ENCODE measurements around the gene KLHL22.
A peak's percentile ranks its signal among the peaks of the same experiment; 100 is the strongest.
"Not testable (repeated sequence)": the region's sequence is repeated elsewhere in the genome, so short reads cannot be mapped to it uniquely, and the experiment has no call there.

Gene KLHL22

GRCh38 chr22:20499769-20500168 is 4.2 kb upstream of the KLHL22 start:
- DNase-seq = no peak

- no peak for DNase-seq
Measured at GRCh38 chr22:20498913-20499312, 3.3 kb upstream of the KLHL22 start.

GRCh38 chr22:20497426-20497825 is 1.8 kb upstream of the KLHL22 start:
- DNase-seq = no peak

- peak; percentile 91 for DNase-seq
Measured at GRCh38 chr22:20495861-20496681, 476 bp upstream of the KLHL22 start.

- DNase-seq = no peak
Measured at GRCh38 chr22:20491346-20491745, 4.2 kb downstream of the KLHL22 start.

- DNase-seq = no peak
Measured at GRCh38 chr22:20490941-20491307, 4.7 kb downstream of the KLHL22 start.

GRCh38 chr22:20490183-20490940 is 5.2 kb downstream of the KLHL22 start:
- DNase-seq = no peak

GRCh38 chr22:20488946-20489345 is 6.6 kb downstream of the KLHL22 start:
- DNase-seq = no peak

GRCh38 chr22:20487715-20488114 is 7.9 kb downstream of the KLHL22 start:
- DNase-seq = no peak

- DNase-seq = no peak
Measured at GRCh38 chr22:20486229-20486628, 9.4 kb downstream of the KLHL22 start.

- DNase-seq = no peak
Measured at GRCh38 chr22:20484948-20485683, 10.5 kb downstream of the KLHL22 start.

- no peak for DNase-seq
Measured at GRCh38 chr22:20483771-20484170, 11.8 kb downstream of the KLHL22 start.

- DNase-seq = not testable (repeated sequence)
Measured at GRCh38 chr22:20483143-20483506, 12.5 kb downstream of the KLHL22 start.

- DNase-seq = no peak
Measured at GRCh38 chr22:20479612-20480196, 15.9 kb downstream of the KLHL22 start.

- DNase-seq = not testable (repeated sequence)
Measured at GRCh38 chr22:20478059-20478458, 17.5 kb downstream of the KLHL22 start.

- DNase-seq = not testable (repeated sequence)
Measured at GRCh38 chr22:20475569-20475968, 20.0 kb downstream of the KLHL22 start.

- DNase-seq = no peak
Measured at GRCh38 chr22:20475115-20475436, 20.5 kb downstream of the KLHL22 start.

GRCh38 chr22:20472629-20473442 is 22.8 kb downstream of the KLHL22 start:
- DNase-seq = no peak

- DNase-seq = no peak
Measured at GRCh38 chr22:20471126-20471833, 24.3 kb downstream of the KLHL22 start.

- not testable (repeated sequence) for DNase-seq
Measured at GRCh38 chr22:20470525-20470924, 25.1 kb downstream of the KLHL22 start.

- DNase-seq = no peak
Measured at GRCh38 chr22:20469110-20469868, 26.3 kb downstream of the KLHL22 start.
